ENCODE measurements around the gene ZNF503.
A peak's percentile ranks its signal among the peaks of the same experiment; 100 is the strongest.
"Not testable (repeated sequence)": the region's sequence is repeated elsewhere in the genome, so short reads cannot be mapped to it uniquely, and the experiment has no call there.

ZNF503 gene

DNA sequence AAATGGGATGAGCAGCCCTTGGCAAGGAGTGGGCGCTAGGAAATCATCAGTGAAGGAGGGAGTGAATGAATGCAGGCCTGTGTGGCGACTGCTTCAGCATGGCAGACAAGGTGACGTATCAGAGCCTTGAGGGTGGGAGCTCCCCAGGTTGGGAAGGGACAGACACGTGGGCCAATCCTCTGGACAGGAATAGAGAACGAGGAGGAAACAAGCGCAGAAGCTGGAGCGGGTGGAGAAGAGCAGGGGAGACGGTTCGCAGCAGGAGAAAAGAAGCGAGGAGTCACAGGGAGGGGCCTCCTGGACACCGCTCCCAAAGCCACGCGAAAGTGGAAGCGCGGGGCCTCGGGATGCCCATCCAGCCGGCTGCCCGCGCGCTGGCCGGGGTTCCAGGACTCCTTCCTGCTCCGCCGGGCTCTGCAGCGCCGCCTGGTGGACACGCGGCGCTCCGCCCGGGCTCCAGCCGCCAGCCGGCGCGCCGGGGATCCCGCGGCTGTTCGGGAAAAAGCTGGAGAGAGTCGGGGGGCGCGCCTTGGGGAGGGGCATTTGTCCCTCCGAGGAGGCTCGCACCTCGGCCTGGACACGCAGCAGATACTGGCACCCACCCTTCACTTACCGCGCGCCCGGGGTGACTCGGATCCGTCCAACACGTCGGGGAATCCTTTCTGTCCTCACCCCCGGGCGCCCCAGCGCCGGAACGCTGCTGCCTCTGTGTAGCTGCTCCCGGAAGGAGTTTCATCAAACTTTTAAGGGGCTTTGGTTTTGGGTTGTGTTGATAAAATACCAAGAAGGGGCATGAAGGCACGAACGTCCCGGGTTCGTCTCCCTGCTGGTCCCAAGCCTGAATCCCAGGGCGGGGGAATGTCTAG lies 6.3 kb downstream of the ZNF503 start:
- DNase-seq (ENCODE audit: low read depth), result no peak

- DNase-seq (ENCODE audit: low read depth), result no peak
Observed at GRCh38 chr10:75394221-75394620, 7.3 kb downstream of the ZNF503 start.

- no peak for DNase-seq (ENCODE audit: low read depth)
Observed at GRCh38 chr10:75392744-75393143, 8.8 kb downstream of the ZNF503 start.

GRCh38 chr10:75392271-75392670 lies 9.3 kb downstream of the ZNF503 start:
- no peak for DNase-seq (ENCODE audit: low read depth)

DNA sequence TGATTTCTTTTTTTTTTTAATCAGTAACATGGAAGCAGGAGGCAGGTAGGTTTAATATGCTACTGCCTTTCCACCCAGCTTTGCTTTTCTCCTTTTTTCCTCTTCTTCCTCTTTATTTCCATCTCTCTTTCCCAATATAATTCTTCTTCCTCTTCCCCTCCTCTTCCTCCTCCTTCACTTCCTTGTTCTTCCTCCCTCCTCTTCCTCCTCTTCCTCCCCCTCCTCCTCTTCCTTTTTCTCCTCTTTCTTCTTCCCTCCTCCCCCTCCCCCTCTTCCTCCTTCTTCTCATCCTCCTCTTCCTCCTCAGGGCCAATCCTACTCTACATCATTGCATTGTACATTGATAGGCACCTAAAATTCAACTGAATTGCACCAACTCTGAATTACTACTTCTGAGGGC lies 11.4 kb downstream of the ZNF503 start:
- DNase-seq (ENCODE audit: low read depth), result no peak

DNA sequence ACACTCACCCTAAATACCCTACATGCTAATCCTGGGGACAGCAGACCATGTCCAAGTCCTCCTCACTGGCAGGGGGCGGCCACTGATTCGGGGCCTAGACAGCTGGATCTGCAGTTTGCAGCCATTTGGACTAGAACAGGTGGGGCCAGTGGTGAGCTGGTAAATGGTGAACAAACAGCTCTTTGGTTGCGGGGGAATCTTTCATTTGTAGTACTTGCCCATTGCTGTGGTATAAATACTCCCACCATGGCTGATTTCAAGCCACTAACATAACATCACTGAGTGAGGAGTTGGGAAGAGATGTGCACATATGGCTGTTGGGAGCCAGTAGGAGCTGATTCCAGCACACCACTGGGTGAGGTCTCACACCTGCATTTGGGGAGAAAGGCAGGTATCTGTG lies 13.5 kb downstream of the ZNF503 start:
- DNase-seq (ENCODE audit: low read depth), result no peak

DNA sequence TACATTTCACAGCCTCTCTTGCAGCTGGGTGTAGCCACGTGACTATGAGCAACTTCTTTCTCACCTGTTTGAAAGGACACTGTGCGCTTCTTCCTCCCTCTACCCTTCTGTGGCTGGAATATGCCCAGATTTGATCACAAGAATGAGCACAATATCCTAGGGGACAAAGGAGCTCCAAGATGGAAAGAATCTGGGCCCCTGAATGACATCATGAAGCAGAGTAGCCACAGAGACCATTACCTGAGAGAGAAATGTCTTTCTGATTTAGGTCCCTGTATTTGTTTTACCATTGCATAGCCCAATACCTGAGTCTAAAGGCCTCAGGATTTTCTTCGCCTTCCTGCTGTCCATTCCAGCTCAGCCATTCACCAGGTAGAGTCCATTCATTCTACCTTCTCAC lies 15.4 kb downstream of the ZNF503 start:
- no peak for DNase-seq (ENCODE audit: low read depth)

- DNase-seq (ENCODE audit: low read depth), result no peak
Observed at GRCh38 chr10:75379817-75380216, 21.7 kb downstream of the ZNF503 start.

DNA sequence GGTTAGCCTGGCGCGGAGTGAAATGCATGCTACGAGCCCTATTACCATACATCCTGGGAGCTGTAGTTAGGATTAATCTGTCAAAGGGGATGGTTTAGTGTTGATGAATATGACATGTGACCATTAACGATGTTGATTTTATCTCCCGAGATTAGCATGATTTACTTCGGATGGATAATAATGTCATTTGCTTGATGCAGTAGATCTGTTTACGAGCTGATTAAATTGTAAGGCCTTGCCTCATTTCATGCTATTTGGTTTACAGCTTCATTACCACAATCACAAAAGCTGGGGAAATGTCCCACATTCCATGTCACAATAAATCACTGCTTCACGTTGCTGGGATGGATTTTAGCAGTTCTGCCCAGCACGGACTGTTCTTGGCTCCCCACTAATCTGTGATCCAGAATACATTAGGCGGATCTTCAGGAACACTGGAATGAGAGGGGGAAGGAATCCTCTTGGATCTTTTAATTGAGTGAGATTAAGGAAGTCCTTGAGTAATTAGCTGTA lies 22.3 kb downstream of the ZNF503 start:
- DNase-seq (ENCODE audit: low read depth), result no peak

- DNase-seq (ENCODE audit: low read depth), result no peak
Observed at GRCh38 chr10:75378379-75378778, 23.2 kb downstream of the ZNF503 start.

- peak; percentile 48 for DNase-seq (ENCODE audit: low read depth)
Observed at GRCh38 chr10:75377869-75378268, 23.7 kb downstream of the ZNF503 start.

DNA sequence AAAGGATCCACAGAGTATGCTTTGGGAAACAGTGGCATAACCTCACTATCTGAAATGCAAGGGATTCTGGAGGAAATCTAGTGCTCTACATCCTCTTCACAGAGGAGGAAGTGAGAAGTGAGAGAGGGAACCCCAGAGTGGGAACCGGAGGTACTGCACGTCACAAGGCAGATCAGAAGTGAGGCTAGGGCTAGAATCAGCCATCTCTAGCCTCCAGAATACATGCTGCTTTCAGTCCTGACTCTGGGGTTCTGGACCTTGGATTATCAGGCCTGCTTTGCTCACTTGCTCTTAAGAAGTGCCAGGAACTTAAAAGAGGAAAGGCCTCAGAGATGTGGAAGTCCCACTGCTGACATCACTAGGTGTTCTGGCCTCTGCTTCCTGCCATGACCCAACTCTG lies 25.7 kb downstream of the ZNF503 start:
- DNase-seq (ENCODE audit: low read depth), result no peak

DNA sequence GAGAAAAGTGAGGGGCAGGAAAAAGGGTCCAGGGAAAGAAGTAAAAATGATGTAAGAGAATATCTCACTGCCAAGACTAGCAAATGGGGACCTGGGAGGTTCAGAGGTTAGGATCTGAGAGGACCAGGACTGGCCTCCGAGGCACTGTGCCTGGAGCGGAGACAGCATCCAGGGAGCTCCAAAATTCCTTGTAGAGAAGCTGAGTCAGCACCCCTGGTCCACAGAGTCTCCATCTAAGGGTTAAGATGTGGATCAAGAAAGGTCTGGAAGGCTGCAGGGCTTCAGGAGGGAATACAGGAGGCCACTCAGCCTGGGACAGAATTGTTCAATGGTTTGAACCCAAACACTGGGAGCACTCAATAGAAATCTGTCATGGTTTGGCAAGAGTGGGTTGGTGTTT lies 30.6 kb downstream of the ZNF503 start:
- DNase-seq (ENCODE audit: low read depth), result no peak

DNA sequence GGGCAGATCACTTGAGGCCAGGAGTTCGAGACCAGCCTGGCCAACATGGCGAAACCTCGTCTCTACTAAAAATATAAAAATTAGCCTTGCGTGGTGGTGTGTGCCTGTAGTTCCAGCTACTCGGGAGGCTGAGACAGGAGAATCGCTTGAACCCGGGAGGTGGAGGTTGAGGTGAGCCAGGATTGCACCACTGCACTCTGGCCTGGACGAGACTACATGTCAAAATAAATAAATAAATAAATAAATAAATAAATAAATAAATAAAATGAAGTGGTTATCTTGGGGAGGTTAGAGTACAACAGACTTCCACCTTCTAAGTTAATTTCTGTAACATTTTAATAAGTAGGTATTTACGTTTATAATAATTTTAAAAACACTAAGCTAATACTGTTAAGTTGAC lies 31.7 kb downstream of the ZNF503 start:
- not testable (repeated sequence) for DNase-seq (ENCODE audit: low read depth)

GRCh38 chr10:75367901-75368300 lies 33.7 kb downstream of the ZNF503 start:
- DNase-seq (ENCODE audit: low read depth), result no peak

- DNase-seq (ENCODE audit: low read depth), result no peak
Observed at GRCh38 chr10:75367021-75367487, 34.5 kb downstream of the ZNF503 start.

- no peak for DNase-seq (ENCODE audit: low read depth)
Observed at GRCh38 chr10:75363431-75363830, 38.1 kb downstream of the ZNF503 start.

DNA sequence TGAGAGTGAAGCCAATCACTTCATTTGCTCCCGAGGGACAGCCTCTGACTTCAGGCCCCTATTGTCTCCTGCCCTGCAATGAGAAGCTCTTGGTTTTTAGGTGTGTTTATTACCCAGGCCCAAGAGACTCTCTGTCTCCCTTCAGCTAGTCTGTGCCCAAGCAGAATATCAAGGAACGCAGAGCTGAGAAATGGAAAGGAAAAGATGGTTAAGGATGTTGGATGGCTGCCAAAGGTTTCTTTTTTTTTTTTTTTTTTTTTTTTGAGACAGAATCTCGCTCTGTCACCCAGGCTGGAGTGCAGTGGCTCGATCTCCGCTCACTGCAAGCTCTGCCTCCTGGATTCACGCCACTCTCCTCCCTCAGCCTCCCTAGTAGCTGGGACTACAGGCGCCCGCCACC lies 41.7 kb downstream of the ZNF503 start:
- not testable (repeated sequence) for DNase-seq (ENCODE audit: low read depth)

DNA sequence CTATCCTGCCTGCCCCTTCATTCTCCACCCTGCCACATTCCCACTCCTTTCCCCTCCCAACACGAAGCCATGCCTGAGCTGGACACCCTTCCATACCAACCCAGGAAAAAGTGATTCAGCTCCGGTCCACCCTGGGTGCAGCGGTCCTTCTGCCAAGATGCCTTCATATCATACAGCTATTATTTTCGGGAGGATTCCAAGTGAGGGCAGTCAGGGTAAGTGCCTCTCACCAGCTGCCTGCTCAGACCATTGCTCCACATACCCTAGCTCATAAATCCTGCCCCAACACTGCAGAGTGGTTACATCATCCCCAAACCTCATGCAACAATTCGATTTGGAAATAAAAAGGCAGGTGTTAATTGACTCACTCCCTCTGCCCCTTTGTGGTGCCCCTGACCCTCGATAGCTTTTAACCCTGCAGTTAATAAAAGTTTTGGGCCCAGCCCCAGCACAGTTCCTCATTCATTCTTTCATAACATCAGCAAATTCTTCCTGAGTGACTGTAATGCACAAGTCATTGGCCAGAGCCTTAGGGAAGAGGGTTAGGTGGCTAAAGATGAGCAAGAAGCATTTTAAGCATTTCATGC lies 42.6 kb downstream of the ZNF503 start:
- no peak for DNase-seq (ENCODE audit: low read depth)

DNA sequence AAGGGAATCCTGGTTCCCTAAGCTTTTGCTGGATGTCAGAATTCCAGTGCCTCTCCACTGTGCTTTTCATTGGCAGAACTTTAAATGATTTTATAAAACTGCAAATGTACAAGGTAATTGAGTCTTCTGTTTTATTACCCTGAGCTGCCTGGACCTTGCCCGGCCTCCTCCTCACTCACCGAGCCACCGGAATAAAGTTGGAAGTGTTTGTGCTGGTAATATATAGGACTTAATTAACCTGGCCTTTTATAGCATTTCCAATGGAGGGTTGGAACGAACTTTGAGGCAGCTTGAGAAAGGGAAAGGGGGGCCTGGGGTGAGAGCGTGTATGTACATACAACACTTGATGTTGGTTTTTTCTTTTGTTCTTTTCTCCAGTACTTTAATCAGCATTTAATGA lies 43.4 kb downstream of the ZNF503 start:
- DNase-seq (ENCODE audit: low read depth), result no peak

GRCh38 chr10:75357500-75357899 lies 44.1 kb downstream of the ZNF503 start:
- no peak for DNase-seq (ENCODE audit: low read depth)

DNA sequence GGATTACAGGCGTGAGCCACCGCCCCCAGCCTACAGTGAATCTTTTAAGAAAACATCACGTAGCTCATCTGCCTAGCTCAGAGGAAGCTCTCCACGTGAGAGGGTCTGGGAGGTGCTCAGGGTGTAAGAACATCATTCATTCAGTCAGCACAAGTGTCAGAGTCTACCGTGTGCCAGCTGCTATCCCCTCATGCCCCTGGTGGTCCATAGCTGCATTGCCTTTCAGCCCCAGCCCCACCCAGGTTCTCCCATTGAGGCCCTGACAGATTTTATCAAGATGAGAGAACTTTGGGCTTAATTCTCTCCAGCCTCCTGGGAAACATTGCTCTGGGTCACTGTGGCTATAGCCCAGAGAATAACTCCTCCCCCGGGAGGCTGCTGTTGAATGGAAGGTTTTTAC lies 45.1 kb downstream of the ZNF503 start:
- DNase-seq (ENCODE audit: low read depth), result no peak

DNA sequence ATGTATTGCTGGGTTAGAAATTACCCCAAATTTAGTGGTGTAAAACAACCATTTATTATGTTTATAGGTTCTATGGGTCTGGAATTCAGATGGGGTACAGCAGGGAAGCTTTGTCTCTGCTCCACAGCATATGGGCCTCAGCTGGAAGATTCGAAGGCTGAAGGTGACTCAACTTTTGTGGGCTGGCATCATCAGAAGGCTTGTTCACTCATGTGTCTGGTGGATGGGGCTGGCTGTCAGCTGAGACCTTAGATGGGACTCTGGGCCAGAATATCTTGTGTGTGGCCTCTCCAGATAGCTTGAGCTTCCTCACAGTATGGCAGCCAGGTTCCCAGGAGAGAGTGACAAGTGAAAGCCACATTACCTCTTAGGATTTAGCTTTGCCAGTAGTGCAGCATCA lies 45.9 kb downstream of the ZNF503 start:
- DNase-seq (ENCODE audit: low read depth), result no peak

All from CMK (cell line).